Measurements from ENCODE around the gene SNX8.
"Not testable (repeated sequence)": the region's sequence is repeated elsewhere in the genome, so short reads cannot be mapped to it uniquely, and the experiment has no call there.

The SNX8 gene

GRCh38 chr7:2326951-2327350 lies 12.7 kb upstream of the SNX8 start:
- no peak for DNase-seq (ENCODE audit: low read depth, low spot score)

DNA sequence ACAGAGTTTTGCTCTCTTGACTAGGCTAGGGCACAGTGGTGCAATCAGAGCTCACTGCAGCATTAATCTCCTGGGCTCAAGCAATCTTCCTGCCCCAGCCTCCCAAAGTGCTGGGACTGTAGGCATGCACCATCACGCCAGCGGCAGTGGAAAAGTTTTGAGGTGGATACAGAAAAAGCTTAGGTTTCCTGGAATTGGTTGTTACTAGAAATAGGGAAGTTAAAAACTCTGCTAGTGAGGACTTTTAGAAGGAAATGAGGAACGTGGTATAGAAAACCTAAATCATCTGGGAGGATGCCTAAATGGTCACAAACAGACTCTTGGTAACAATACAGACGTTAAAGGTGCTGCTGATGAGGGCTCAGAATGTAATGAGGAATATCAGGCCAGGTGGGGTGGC lies 10.9 kb upstream of the SNX8 start:
- no peak for DNase-seq (ENCODE audit: low read depth, low spot score)

GRCh38 chr7:2321020-2321419 lies 6.8 kb upstream of the SNX8 start:
- no peak for DNase-seq (ENCODE audit: low read depth, low spot score)

GRCh38 chr7:2317556-2318293 lies 3.5 kb upstream of the SNX8 start:
- no peak for DNase-seq (ENCODE audit: low read depth, low spot score)

- DNase-seq (ENCODE audit: low read depth, low spot score): no peak
Observed at GRCh38 chr7:2316578-2316977, 2.3 kb upstream of the SNX8 start.

- DNase-seq (ENCODE audit: low read depth, low spot score): no peak
Observed at GRCh38 chr7:2315787-2316186, 1.5 kb upstream of the SNX8 start.

DNA sequence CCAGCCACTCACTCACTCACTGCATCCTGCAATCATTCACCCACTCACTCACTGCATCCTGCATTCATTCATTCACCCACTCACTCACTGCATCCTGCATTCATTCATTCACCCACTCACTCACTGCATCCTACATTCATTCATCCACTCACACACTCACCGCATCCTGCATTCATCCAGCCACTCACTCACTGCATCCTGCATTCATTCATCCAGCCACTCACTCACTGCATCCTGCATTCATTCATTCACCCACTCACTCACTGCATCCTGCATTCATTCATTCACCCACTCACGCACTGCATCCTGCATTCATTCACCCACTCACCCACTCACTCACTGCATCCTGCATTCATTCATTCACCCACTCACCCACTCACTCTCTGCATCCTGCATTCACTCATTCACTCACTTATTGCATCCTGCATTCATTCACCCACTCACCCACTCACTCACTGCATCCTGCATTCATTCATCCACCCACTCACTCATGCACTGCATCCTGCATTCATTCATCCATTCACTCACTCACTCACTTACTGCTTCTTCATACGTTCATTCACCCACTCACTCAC lies 802 bp upstream of the SNX8 start:
- not testable (repeated sequence) for DNase-seq (ENCODE audit: low read depth, low spot score)

GRCh38 chr7:2313450-2314208 lies 612 bp downstream of the SNX8 start:
- DNase-seq (ENCODE audit: low read depth, low spot score): no peak

- DNase-seq (ENCODE audit: low read depth, low spot score): no peak
Observed at GRCh38 chr7:2312267-2312929, 1.8 kb downstream of the SNX8 start.

DNA sequence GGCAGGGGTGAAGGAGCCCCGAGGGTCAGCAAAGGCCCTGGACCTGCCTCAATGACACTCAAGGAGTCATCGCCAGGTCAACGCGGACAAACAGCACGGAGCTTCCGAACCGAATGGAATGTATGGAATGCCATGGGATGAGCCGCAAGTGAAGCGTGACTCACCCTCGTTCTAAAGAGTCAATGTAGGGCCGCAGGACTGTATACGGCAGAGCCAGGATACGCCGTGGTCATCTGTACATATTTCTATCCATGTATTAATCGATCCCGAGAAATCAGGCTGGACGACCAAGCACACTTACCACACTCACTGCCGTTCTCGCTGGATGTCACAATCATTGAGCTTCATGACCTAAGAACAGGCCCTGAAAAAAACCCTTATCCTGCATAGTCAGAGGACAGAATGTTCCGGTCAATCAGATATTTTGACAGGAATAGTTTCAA lies 4.3 kb downstream of the SNX8 start:
- DNase-seq (ENCODE audit: low read depth, low spot score): peak; percentile 75

DNA sequence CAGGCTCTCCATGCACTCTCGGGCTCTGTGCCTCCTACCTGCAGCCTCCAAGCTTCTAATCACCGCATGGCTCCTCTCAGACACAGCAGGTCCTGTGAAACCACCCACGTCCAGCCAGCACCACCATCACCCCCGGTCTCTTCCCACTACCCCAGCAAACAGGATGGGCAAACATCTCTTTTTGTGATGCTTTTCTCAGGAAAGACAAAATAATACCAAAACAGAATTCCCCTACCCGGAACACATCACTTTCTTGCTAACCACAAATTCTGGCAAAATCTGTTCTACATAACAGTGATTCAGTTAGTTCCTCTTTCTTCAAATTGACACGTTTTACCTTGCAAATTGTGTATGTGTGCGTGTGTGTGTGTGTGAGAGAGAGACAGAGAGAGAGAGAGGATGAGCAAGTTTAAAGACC lies 6.5 kb downstream of the SNX8 start:
- no peak for DNase-seq (ENCODE audit: low read depth, low spot score)

DNA sequence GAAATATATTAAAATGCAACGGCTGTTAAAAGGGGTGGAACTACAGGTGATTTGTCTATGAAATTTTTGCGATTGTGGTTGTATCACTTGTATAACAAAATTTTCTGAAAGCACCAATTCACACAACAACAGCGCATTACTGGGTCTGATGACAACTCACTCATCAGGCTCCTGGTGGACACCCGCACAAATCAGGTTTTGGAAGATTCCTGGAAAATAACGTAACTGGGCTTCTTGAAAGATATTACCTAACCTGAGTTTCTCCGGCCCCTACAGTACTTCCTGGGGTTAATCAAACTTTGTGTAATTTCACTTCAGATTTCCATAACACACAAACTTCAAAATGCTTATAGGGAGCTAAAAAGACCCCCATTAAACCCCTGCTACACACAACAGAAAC lies 7.6 kb downstream of the SNX8 start:
- no peak for DNase-seq (ENCODE audit: low read depth, low spot score)

- not testable (repeated sequence) for DNase-seq (ENCODE audit: low read depth, low spot score)
Observed at GRCh38 chr7:2305258-2305657, 9.0 kb downstream of the SNX8 start.

GRCh38 chr7:2303520-2303919 lies 10.7 kb downstream of the SNX8 start:
- DNase-seq (ENCODE audit: low read depth, low spot score): not testable (repeated sequence)

DNA sequence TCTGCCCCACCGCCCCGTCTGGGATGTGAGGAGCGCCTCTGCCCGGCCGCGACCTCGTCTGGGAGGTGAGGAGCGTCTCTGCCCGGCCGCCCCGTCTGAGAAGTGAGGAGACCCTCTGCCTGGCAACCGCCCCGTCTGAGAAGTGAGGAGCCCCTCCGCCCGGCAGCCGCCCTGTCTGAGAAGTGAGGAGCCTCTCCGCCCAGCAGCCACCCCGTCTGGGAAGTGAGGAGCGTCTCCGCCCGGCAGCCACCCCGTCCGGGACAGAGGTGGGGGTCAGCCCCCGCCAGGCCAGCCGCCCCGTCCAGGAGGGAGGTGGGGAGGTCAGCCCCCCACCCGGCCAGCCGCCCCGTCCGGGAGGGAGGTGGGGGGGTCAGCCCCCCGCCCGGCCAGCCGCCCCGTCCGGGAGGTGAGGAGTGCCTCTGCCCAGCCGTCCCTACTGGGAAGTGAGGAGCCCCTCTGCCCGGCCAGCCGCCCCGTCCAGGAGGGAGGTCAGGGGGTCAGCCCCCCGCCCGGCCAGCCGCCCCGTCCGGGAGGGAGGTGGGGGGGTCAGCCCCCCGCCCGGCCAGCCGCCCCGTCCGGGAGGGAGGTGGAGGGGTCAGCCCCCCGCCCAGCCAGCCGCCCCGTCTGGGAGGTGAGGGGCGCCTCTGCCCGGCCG lies 11.4 kb downstream of the SNX8 start:
- DNase-seq (ENCODE audit: low read depth, low spot score): not testable (repeated sequence)

DNA sequence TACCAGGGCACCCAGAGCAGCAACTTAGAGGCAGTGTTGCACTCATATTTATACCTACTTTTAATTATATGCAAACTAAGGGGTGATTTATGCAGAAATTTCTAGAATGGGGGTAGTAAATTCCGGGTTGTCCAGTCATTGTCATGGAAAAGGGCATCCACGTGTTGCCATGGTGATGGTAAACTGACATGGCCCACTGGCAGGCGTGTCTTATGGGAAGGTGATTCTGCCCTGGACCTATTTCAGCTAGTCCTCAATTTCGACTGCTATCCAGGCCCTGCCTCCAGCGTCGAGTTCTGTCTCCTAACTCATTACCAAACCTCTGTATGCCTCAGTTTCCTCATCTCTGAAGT lies 12.8 kb downstream of the SNX8 start:
- DNase-seq (ENCODE audit: low read depth, low spot score): peak; percentile 80

GRCh38 chr7:2299870-2300512 lies 14.2 kb downstream of the SNX8 start:
- no peak for DNase-seq (ENCODE audit: low read depth, low spot score)

- no peak for DNase-seq (ENCODE audit: low read depth, low spot score)
Observed at GRCh38 chr7:2299131-2299829, 15.0 kb downstream of the SNX8 start.

GRCh38 chr7:2296832-2297231 lies 17.4 kb downstream of the SNX8 start:
- no peak for DNase-seq (ENCODE audit: low read depth, low spot score)

DNA sequence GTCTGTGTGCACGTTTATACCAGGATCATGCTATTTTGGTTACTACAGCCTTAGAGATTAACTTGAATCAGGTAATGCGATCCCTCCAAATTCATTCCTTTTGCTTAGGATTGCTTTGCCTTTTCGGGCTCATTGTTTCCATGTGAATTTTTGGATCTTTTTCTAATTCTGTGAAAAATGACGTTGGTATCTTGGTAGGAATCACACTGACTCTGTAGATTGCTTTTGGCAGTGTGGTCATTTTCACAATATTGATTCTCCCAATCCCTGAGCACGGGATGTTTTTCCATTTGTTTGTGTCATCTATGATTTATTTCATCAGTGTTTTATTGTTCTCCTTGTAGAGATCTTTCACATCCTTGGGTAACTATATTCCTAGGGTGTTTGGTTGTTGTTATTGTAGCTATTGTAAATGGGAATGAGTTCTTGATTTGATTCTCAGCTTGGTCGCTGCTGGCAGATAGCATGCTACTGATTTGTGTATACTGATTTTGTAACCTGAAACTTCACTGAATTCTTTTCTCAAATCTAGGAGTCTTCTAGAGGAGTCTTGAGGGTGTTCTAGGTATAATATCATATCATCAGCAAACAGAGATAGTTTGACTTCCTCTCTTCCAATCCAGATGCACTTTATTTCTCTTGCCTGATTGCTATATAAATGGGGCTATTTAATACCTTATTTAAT lies 18.2 kb downstream of the SNX8 start:
- DNase-seq (ENCODE audit: low read depth, low spot score): no peak
